HG03469 (cell line): ENCODE data around the gene PRRG4.
"Not testable (repeated sequence)": the region's sequence is repeated elsewhere in the genome, so short reads cannot be mapped to it uniquely, and the experiment has no call there.

ENCODE experiments used
- ATAC-seq: cut with Tn5 transposase; IDR thresholded peaks from one replicate; pipeline ENCODE4 v1.9.1; 2021; ENCODE audit warnings: mild to moderate bottlenecking, moderate library complexity, moderate number of reproducible peaks; ENCODE audit not compliant: unreplicated experiment

The PRRG4 gene

GRCh38 chr11:32829680-32830412 is at the start of gene PRRG4:
Gene PRRG4, plus strand, starts transcription at chr11:32829927. Its CDS starts 603 bp downstream, at chr11:32830530.
- ATAC-seq = peak; percentile 67

DNA sequence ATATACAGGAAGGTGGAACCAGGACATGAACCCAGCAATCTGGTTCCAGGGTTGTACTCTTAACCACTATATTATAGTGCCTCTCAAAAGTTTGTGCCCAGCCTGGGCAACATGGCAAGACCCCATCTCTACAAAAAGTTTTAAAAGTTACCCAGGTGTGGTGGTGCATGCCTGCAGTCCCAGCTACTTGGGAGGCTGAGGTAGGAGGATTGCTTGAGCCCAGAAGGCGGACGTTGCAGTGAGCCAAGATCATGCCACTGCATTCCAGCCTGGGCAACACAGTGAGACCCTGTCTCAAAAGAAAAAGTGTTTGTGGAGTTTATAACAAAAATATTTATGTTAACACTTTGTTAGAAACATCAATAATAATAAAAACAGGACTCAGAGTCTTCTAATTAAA is 48.9 kb upstream of the PRRG4 start:
- ATAC-seq = not testable (repeated sequence)

GRCh38 chr11:32781721-32782120 is 48.0 kb upstream of the PRRG4 start:
- no peak for ATAC-seq

- ATAC-seq = no peak
Observed at GRCh38 chr11:32785262-32785661, 44.5 kb upstream of the PRRG4 start.

DNA sequence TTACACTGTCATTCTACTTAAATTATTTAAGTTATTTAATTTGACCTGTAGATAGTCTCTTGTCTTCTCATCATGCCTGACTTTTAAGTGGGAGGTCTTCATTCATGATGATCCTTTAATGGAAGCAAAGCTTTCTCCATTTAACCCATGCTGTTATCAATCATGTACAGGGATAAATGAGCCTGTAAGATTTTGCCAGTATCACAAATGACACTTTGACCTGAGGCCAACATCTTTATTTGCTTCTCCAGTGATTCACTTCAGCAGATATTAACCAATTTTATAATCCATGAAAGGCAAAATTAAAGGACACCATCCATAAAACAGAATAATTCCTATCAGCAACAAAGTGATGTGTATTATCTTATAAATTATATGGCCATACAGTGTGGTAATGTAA is 42.9 kb upstream of the PRRG4 start:
- ATAC-seq = no peak

- ATAC-seq = no peak
Observed at GRCh38 chr11:32790916-32791315, 38.8 kb upstream of the PRRG4 start.

- ATAC-seq = peak; percentile 9
Observed at GRCh38 chr11:32792111-32792947, 37.4 kb upstream of the PRRG4 start.

DNA sequence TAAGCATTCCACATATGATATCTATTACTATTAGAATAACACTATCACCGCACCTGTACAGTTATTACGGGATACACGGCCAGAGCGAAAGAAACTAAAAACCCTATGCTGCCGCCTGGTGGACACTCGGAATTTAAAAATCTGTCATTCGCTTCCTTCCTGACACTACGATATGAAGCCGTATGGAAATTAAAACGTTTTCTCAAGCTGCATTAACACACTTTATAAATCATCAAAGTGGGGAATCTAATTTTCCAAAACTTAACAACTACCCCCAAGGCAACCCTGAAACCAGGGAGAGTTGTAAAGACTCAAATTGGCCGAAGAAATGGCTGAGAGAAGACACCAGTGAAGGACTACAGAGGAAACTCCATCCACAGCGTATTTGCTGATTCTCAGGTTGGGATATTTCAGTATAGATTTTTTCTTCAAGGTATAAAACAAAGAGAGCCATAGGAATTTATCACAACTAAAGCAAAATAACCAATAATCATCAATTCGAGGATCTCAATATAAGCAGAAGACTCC is 36.7 kb upstream of the PRRG4 start:
- ATAC-seq = peak; percentile 64

- no peak for ATAC-seq
Observed at GRCh38 chr11:32794439-32794838, 35.3 kb upstream of the PRRG4 start, which contains the start of gene CCDC73. Gene CCDC73, minus strand, starts transcription at chr11:32794662. Its CDS starts 34,419 bp downstream, at chr11:32760243.

DNA sequence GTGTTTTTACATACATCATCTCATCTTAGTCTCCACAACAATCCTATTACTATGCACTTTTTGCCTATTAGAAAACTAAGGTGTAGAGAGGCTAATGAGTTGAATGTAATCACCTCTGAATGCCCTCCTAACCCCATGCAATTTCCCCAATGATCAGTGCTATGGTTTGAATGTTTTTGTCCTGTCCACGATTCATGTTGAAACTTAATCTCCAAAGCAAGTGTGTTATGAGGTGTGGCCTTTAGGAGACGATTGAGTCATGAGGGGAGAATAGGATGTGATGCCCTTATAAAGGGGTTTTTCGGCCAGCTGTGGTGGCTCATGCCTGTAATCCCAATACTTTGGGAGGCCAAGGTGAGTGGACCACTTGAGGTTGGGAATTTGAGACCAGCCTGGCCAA is 33.3 kb upstream of the PRRG4 start:
- no peak for ATAC-seq

DNA sequence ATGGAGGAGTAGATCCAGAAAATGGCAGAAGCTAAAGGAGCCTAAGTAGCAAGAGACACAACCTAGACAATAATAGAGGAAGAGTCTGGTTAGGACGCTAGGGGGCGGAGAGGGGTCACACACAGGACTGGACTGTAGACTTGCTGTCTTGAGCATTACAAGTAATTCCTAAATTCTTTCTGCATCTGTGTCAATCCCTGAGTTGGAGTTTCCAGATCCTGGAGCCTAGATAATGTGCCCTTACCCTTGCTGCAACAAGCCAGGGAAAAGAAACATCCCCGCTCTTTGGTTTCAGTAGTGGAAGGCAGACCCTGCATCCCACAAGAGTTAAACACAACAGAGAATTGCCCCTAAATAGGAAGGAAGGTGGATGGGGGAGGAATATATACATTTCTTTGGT is 20.4 kb upstream of the PRRG4 start:
- ATAC-seq = peak; percentile 91

DNA sequence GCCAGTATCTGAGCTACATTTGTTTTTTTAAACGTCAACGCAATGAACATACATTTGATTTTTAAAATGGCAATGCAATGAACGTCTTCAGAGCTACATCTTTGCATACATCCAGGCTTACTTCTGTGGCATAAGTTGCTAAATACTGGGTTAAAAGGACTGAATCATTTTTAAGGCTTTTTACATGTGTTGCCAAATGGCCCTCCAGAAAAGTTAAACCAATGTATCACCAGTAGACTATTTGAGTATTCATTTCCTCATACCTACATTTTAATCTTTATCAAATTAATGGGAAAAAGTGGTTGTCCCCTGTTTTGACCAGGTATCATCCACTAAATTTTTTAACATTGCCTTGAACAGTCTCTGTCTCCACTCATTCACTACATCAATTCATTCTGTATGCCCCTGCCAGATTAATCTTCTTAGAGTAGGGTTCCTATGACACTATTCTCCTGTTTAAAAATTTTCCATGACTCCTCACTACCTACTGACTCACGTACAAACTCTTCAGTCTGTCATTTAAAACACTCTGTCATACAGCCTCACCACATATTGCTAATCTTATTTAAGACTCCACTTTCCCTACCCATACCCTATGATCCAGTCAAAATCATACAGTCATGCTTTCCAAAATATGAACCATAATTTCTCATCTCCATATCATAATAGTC is 12.4 kb upstream of the PRRG4 start:
- ATAC-seq = no peak

DNA sequence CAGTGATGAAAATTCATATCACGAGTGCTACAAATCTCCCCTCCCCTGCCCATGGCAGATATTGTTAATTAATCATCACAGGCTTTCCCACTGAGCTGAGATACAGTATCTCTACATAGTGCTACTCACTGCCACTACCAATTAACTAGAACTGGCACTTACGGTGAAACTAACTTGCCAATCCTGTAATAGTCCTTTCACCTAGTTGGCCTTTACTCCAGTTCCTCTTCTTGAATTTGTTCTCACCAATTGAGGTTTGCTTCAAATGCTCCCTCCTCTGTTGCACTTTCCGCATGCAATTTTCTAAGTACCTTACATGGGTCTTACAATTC is 11.9 kb upstream of the PRRG4 start:
- no peak for ATAC-seq

- ATAC-seq = no peak
Observed at GRCh38 chr11:32819187-32819586, 10.5 kb upstream of the PRRG4 start.

- ATAC-seq = no peak
Observed at GRCh38 chr11:32820497-32820896, 9.2 kb upstream of the PRRG4 start.

- ATAC-seq = no peak
Observed at GRCh38 chr11:32821517-32821916, 8.2 kb upstream of the PRRG4 start.

DNA sequence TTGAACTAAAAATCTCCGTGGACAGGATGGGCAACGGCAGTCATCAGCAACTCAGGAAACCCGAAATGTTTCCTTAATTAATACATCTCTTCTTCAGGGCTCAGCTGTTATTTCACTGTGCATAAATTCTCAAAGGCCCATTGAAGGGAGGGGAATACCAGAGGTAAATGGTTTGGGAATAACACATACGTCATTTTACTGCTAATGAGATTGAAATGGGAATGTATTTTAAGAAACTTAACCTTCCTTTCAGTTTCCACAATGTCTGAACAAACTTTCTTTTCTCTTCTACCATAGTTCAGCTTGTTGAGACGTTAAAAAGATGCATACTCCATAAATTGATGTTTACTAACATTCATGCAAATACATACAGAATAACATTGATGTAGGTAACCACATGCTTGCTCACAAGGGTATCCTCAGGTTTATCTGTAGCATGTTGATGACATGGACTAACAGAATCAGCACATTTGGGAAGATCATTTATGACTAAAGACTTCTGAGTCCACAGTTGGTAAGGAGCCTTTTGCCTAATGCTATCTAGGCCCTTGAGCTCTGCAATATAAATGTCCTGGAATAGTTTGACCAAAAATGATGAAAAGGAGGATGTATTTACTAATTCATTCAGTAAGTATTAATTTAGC is 7.7 kb upstream of the PRRG4 start:
- ATAC-seq = no peak

GRCh38 chr11:32823617-32824016 is 6.1 kb upstream of the PRRG4 start:
- not testable (repeated sequence) for ATAC-seq

GRCh38 chr11:32826113-32826512 is 3.6 kb upstream of the PRRG4 start:
- ATAC-seq = no peak

DNA sequence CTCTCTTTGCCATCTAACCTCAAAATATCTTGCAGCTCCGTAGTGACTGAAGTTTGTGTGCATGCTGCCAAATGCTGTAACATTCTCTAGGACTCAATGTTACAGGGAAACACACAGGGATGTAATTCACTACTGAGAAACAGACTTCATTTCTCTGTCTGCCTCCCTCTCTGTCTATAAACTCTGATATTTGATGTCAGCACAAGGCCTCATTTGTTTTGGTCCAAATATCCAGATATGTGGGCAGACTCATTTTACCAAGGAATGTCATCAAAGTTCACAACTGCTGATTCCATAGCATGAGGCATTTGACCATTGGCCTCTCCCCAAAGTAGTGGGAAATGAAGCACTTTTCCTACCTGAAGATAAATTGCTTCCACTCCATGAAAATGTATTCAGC is 2.5 kb upstream of the PRRG4 start:
- ATAC-seq = no peak

DNA sequence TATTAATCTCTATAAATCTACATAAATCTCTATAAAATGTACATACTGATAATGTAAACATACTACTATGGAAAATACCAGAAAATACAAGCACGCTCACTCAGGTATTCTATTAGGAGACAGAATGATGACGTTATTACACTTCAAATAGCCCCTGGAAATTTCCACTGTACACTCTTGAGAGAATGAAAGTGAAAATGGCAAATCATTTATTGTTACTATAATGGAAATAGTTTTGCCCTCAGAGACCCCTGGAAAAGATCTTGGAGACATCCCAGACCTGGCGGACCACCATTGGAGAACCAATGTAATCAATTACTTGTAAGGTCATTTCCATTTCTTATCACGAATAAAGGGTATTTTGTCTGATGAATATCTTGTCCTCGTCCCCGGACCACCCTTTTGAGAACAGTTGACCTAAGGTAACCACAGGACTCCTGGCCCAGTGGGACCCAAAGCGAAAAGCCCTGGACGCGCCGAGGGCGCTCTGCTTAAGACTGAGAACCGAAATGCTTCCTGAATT is 509 bp upstream of the PRRG4 start:
- ATAC-seq = peak; percentile 28
